DOHH2 (cell line): Measurements from ENCODE around the gene PPP1R15B.

ENCODE experiments used
- CTCF ChIP-seq: fragments of 200-600 bp; sonication (generic); IDR thresholded peaks from one replicate; pipeline ENCODE4 v1.5.1; 2014; ENCODE audit warnings: antibody characterized with exemption, mild to moderate bottlenecking, low read depth, low read length; ENCODE audit not compliant: poor library complexity, severe bottlenecking
- EZH2phosphoT487 ChIP-seq: fragments of 200-600 bp; sonication (generic); IDR thresholded peaks from 2 replicates; pipeline ENCODE4 v1.6.1; 2017; ENCODE audit warnings: borderline replicate concordance, mild to moderate bottlenecking, antibody characterized with exemption, low read length, moderate library complexity, mixed read lengths

- no peak for TF ChIP-seq CTCF
- TF ChIP-seq EZH2phosphoT487: no peak
Observed at GRCh38 chr1:204414016-204414415, 2.4 kb upstream of the PPP1R15B start.
